ENCODE data around the gene PAK4. TPM values are rescaled to one million over a fixed set of nuclear protein-coding genes. Genes with fewer than 3 reads are reported as not detected.

Gene PAK4
- total and polyA plus RNA-seq, 2 of the 13 experiments (the other 11 are each of a cell fraction or from before 2014, with no cell fraction given), result 9.5 to 17.8 TPM

GRCh38 chr19:39111593-39112199 is 13.9 kb upstream of the PAK4 start (continued):
- TF ChIP-seq ZNF407 (CRISPR knock-in tag; IDR thresholded peaks at IDR 0.05; ENCODE audit: not compliant biosample characterization) (no peak), ZNF556 (CRISPR knock-in tag; IDR thresholded peaks at IDR 0.05; ENCODE audit: borderline replicate concordance) (no peak), MBD4 (IDR thresholded peaks at IDR 0.05; ENCODE audit: borderline replicate concordance, low read length) (no peak), JUN (CRISPR knock-in tag; IDR thresholded peaks at IDR 0.05) (no peak), TRAFD1 (CRISPR knock-in tag; IDR thresholded peaks at IDR 0.05; ENCODE audit: borderline replicate concordance) (no peak)

All from HepG2 (cell line).